Measurements from ENCODE around the gene VPS45.
"Not testable (repeated sequence)": the region's sequence is repeated elsewhere in the genome, so short reads cannot be mapped to it uniquely, and the experiment has no call there.

Gene VPS45

GRCh38 chr1:150067184-150068108 is at the start of gene VPS45:
VPS45 (plus strand) TSS chr1:150067776; CDS start chr1:150067858, 82 bp downstream.
- peak; percentile 60 to 64 (median 62) for DNase-seq (ENCODE audit: low read depth in 3 of 3)

- DNase-seq (ENCODE audit: low read depth in 3 of 3) = no peak
These were observed 49.4 kb upstream of the VPS45 start for GRCh38 chr1:150018165-150018564.

GRCh38 chr1:150020711-150021110 is 46.9 kb upstream of the VPS45 start:
- no peak for DNase-seq (ENCODE audit: low read depth in 3 of 3)

GRCh38 chr1:150021191-150021694 is 46.3 kb upstream of the VPS45 start:
- DNase-seq (ENCODE audit: low read depth in 3 of 3) = no peak

- no peak for DNase-seq (ENCODE audit: low read depth in 3 of 3)
These were observed 45.2 kb upstream of the VPS45 start for GRCh38 chr1:150022357-150022756.

GRCh38 chr1:150024156-150024555 is 43.4 kb upstream of the VPS45 start:
- DNase-seq (ENCODE audit: low read depth in 3 of 3) = no peak

GRCh38 chr1:150028322-150028721 is 39.3 kb upstream of the VPS45 start:
- DNase-seq (ENCODE audit: low read depth in 3 of 3) = no peak

GRCh38 chr1:150034336-150034735 is 33.2 kb upstream of the VPS45 start:
- DNase-seq (ENCODE audit: low read depth in 3 of 3) = no peak

GRCh38 chr1:150049926-150050325 is 17.6 kb upstream of the VPS45 start:
- no peak for DNase-seq (ENCODE audit: low read depth in 3 of 3)

- DNase-seq (ENCODE audit: low read depth in 3 of 3) = no peak
These were observed 16.5 kb upstream of the VPS45 start for GRCh38 chr1:150051089-150051373.

- DNase-seq (ENCODE audit: low read depth in 3 of 3) = not testable (repeated sequence)
These were observed 15.6 kb upstream of the VPS45 start for GRCh38 chr1:150051905-150052412.

- DNase-seq (ENCODE audit: low read depth in 3 of 3) = no peak
These were observed 13.7 kb upstream of the VPS45 start for GRCh38 chr1:150053926-150054325.

GRCh38 chr1:150055507-150055906 is 12.1 kb upstream of the VPS45 start:
- not testable (repeated sequence) for DNase-seq (ENCODE audit: low read depth in 3 of 3)

- no peak for DNase-seq (ENCODE audit: low read depth in 3 of 3)
These were observed 11.2 kb upstream of the VPS45 start for GRCh38 chr1:150056407-150056806.

GRCh38 chr1:150060260-150060659 is 7.3 kb upstream of the VPS45 start:
- DNase-seq (ENCODE audit: low read depth in 3 of 3) = no peak

- no peak for DNase-seq (ENCODE audit: low read depth in 3 of 3)
These were observed 5.9 kb upstream of the VPS45 start for GRCh38 chr1:150061632-150062101.

- no peak for DNase-seq (ENCODE audit: low read depth in 3 of 3)
These were observed 5.5 kb upstream of the VPS45 start for GRCh38 chr1:150062113-150062512.

- no peak for DNase-seq (ENCODE audit: low read depth in 3 of 3)
These were observed 2.2 kb upstream of the VPS45 start for GRCh38 chr1:150065184-150065871.

- DNase-seq (ENCODE audit: low read depth in 3 of 3) = no peak
These were observed 1.2 kb upstream of the VPS45 start for GRCh38 chr1:150066328-150066727.

GRCh38 chr1:150066838-150067183 is 765 bp upstream of the VPS45 start:
- peak in 1 of 3 experiments; percentile 13 for DNase-seq (ENCODE audit: low read depth in 3 of 3)

- DNase-seq (ENCODE audit: low read depth in 3 of 3) = no peak
These were observed 496 bp downstream of the VPS45 start for GRCh38 chr1:150068109-150068435.

- no peak for DNase-seq (ENCODE audit: low read depth in 3 of 3)
These were observed 2.3 kb downstream of the VPS45 start for GRCh38 chr1:150069923-150070322.

GRCh38 chr1:150072959-150073358 is 5.4 kb downstream of the VPS45 start:
- no peak for DNase-seq (ENCODE audit: low read depth in 3 of 3)

All from stimulated activated CD4-positive, alpha-beta T cell treated with anti-CD3 and anti-CD28 coated beads, TNF-alpha, amount 100 ng/mL, for 4 hours (primary cell).